ENCODE data around the gene KCNS3.
A peak's percentile ranks its signal among the peaks of the same experiment; 100 is the strongest.

Gene KCNS3

DNA sequence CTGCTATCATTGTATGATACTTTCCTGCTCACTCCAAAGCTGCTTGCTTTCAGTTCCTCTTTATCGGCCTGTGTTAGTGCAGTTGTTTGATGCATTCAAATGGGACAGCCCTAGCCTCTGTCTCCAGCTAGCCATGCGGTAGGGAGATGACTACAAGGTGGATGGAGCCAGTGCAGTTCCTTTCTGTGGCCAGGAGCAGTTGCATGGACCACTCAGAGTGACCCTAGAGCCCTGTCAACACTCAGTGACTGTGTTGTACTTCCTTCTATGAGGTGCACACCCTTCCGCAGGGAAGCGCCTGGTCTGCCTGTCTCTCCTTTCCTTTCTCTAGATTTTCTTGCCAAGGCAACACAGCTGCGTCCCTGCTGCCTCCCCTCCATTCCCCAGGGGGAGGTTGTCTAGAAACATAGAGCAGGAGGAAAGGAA lies 33.8 kb downstream of the KCNS3 start:
- WGBS: 82% methylated on average over 4 of the region's 5 CpGs
- Histone ChIP-seq H3K9me3 (ENCODE audit: control insufficient read depth, low read length) (no peaks in the 10 kb centered on the region), H3K23ac (ENCODE audit: low read length in 2 of 2) (no peak overlapping the region), H4K8ac (ENCODE audit: low read length) (no peak overlapping the region), H3K18ac (ENCODE audit: low read depth in 1 of 2, low read length in 2 of 2) (no peak overlapping the region), H2BK120ac (ENCODE audit: low read depth, low read length) (no peak overlapping the region), H3K27ac (ENCODE audit: low read length, poor library complexity, severe bottlenecking) (no peak overlapping the region), H3K4me3 (ENCODE audit: insufficient read depth in 1 of 2, low read depth in 1 of 2, low read length in 2 of 2) (no peak overlapping the region), H2AK5ac (ENCODE audit: low read length, severe bottlenecking) (no peak overlapping the region), H3K36me3 (ENCODE audit: control insufficient read depth in 1 of 2, insufficient read depth in 2 of 2, low read depth in 1 of 2, low read length in 2 of 2) (no peaks in the 10 kb centered on the region), H3K14ac (ENCODE audit: low read length in 2 of 2) (no peak overlapping the region), H3K27me3 (ENCODE audit: control insufficient read depth in 1 of 2, insufficient read depth in 1 of 2, low read length in 2 of 2) (no peaks in the 10 kb centered on the region), H4K91ac (ENCODE audit: low read length) (no peak overlapping the region), H3K9ac (ENCODE audit: low read length) (no peak overlapping the region), H3K4me1 (ENCODE audit: control insufficient read depth, insufficient read depth, low read depth, low read length) (peaks cover 4% of the 10 kb centered on the region), H2BK15ac (ENCODE audit: low read depth, poor library complexity, severe bottlenecking) (no peak overlapping the region), H2BK12ac (ENCODE audit: low read length in 2 of 2) (no peak overlapping the region), H2AFZ (ENCODE audit: low read depth, low read length) (no peak overlapping the region), H2BK5ac (ENCODE audit: low read depth, low read length, poor library complexity, severe bottlenecking) (no peak overlapping the region), H3K4ac (ENCODE audit: low read depth in 1 of 2, low read length in 2 of 2) (no peak overlapping the region), H3K4me2 (ENCODE audit: low read length, poor library complexity, severe bottlenecking) (no peak overlapping the region), H3K79me1 (replicated peaks; ENCODE audit: low read length, poor library complexity, severe bottlenecking) (peaks cover 14% of the 10 kb centered on the region)
- DNase-seq: no peak

GRCh38 chr2:17915099-17915498 lies 36.6 kb downstream of the KCNS3 start:
- Histone ChIP-seq H3K36me3 (ENCODE audit: control insufficient read depth in 1 of 2, insufficient read depth in 2 of 2, low read depth in 1 of 2, low read length in 2 of 2) (no peaks in the 10 kb centered on the region), H3K4ac (ENCODE audit: low read depth in 1 of 2, low read length in 2 of 2) (no peak overlapping the region), H3K9me3 (ENCODE audit: control insufficient read depth, low read length) (no peaks in the 10 kb centered on the region), H2BK5ac (ENCODE audit: low read depth, low read length, poor library complexity, severe bottlenecking) (no peak overlapping the region), H2BK12ac (ENCODE audit: low read length in 2 of 2) (no peak overlapping the region), H3K9ac (ENCODE audit: low read length) (no peak overlapping the region), H2AFZ (ENCODE audit: low read depth, low read length) (no peak overlapping the region), H3K27ac (ENCODE audit: low read length, poor library complexity, severe bottlenecking) (no peak overlapping the region), H2BK120ac (ENCODE audit: low read depth, low read length) (no peak overlapping the region), H4K8ac (ENCODE audit: low read length) (no peak overlapping the region), H3K4me1 (ENCODE audit: control insufficient read depth, insufficient read depth, low read depth, low read length) (peaks cover 4% of the 10 kb centered on the region), H2BK15ac (ENCODE audit: low read depth, poor library complexity, severe bottlenecking) (no peak overlapping the region), H2AK5ac (ENCODE audit: low read length, severe bottlenecking) (no peak overlapping the region), H3K14ac (ENCODE audit: low read length in 2 of 2) (no peak overlapping the region), H3K79me1 (replicated peaks; ENCODE audit: low read length, poor library complexity, severe bottlenecking) (peaks cover 17% of the 10 kb centered on the region), H3K27me3 (ENCODE audit: control insufficient read depth in 1 of 2, insufficient read depth in 1 of 2, low read length in 2 of 2) (no peaks in the 10 kb centered on the region), H3K18ac (ENCODE audit: low read depth in 1 of 2, low read length in 2 of 2) (no peak overlapping the region), H4K91ac (ENCODE audit: low read length) (no peak overlapping the region), H3K4me3 (ENCODE audit: insufficient read depth in 1 of 2, low read depth in 1 of 2, low read length in 2 of 2) (no peak overlapping the region), H3K4me2 (ENCODE audit: low read length, poor library complexity, severe bottlenecking) (no peak overlapping the region), H3K23ac (ENCODE audit: low read length in 2 of 2) (no peak overlapping the region)
- DNase-seq: no peak
- WGBS: 78% methylated on average over 1 of the region's 3 CpGs

DNA sequence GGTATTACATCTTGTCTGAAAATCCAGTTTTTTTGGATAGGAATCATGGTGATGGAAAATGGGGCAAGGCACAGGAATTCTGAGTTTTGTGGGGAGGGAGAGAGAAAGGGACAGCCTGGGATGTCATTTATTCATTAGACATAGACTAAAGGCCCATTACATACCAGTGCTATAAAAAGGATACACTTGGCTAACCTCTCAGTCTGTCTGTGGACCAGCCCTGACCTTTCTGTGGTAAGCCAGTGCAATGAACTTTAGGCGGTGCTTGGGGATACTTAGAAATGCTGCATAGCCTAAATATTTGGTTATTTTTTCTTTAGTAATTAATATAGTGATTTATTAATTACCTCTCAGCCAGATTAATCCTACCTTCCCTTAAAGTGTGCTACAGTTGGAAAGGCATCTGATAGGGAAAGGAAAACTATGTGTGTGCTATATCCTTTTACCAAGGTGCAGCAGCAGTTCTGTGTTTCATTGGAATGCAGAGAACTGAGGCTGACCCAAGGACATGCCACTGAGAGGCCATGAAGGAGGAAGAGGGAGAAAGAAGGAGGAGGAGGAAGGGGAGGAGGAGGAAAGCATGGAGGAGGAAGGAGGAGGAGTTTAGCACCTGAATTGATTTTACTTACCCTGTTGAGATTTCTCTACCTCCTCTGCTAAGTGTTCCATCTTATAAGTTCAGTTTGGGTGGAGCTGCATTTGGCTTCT lies 37.5 kb downstream of the KCNS3 start:
- H2BK12ac ChIP-seq (ENCODE audit: low read length in 2 of 2): no peak overlapping the region
- no peak overlapping the region for H3K9ac ChIP-seq (ENCODE audit: low read length)
- no peak overlapping the region for H4K91ac ChIP-seq (ENCODE audit: low read length)
- H3K4me2 ChIP-seq (ENCODE audit: low read length, poor library complexity, severe bottlenecking): no peak overlapping the region
- DNase-seq: no peak
- no peaks in the 10 kb centered on the region for H3K27me3 ChIP-seq (ENCODE audit: control insufficient read depth in 1 of 2, insufficient read depth in 1 of 2, low read length in 2 of 2)
- H3K79me1 ChIP-seq (replicated peaks; ENCODE audit: low read length, poor library complexity, severe bottlenecking): peaks cover 14% of the 10 kb centered on the region
- no CpG with 5 or more reads among the region's 1 CpG for WGBS
- H2BK120ac ChIP-seq (ENCODE audit: low read depth, low read length): no peak overlapping the region
- H3K36me3 ChIP-seq (ENCODE audit: control insufficient read depth in 1 of 2, insufficient read depth in 2 of 2, low read depth in 1 of 2, low read length in 2 of 2): no peaks in the 10 kb centered on the region
- no peak overlapping the region for H2AFZ ChIP-seq (ENCODE audit: low read depth, low read length)
- H3K18ac ChIP-seq (ENCODE audit: low read depth in 1 of 2, low read length in 2 of 2): no peak overlapping the region
- H2BK15ac ChIP-seq (ENCODE audit: low read depth, poor library complexity, severe bottlenecking): no peak overlapping the region
- H3K23ac ChIP-seq (ENCODE audit: low read length in 2 of 2): no peak overlapping the region
- no peak overlapping the region for H3K4me3 ChIP-seq (ENCODE audit: insufficient read depth in 1 of 2, low read depth in 1 of 2, low read length in 2 of 2)
- no peak overlapping the region for H3K4ac ChIP-seq (ENCODE audit: low read depth in 1 of 2, low read length in 2 of 2)
- H2BK5ac ChIP-seq (ENCODE audit: low read depth, low read length, poor library complexity, severe bottlenecking): no peak overlapping the region
- peaks cover 4% of the 10 kb centered on the region for H3K4me1 ChIP-seq (ENCODE audit: control insufficient read depth, insufficient read depth, low read depth, low read length)
- peak overlapping the region; percentile 6 for H3K27ac ChIP-seq (ENCODE audit: low read length, poor library complexity, severe bottlenecking)
- no peaks in the 10 kb centered on the region for H3K9me3 ChIP-seq (ENCODE audit: control insufficient read depth, low read length)
- H4K8ac ChIP-seq (ENCODE audit: low read length): no peak overlapping the region
- H3K14ac ChIP-seq (ENCODE audit: low read length in 2 of 2): no peak overlapping the region
- H2AK5ac ChIP-seq (ENCODE audit: low read length, severe bottlenecking): no peak overlapping the region

DNA sequence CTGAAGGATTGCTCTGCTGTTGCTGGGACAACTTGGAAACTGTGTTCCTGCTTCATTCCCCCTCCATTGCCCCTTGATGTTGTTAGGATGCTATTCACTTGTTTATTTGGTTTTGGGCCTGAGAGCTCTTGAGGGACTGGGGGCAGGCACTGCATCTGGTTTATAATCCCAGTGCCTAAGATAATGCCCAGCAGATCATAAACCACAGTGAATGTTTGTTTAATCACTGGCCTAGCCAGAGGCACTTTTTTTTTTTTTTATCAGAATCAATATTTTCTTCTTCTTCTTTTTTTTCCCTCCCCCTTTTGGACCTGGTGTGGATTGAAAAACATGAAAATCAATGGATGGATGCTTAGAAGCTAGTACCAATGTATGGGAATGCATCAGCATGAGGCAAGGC lies 38.1 kb downstream of the KCNS3 start:
- Histone ChIP-seq H3K36me3 (ENCODE audit: control insufficient read depth in 1 of 2, insufficient read depth in 2 of 2, low read depth in 1 of 2, low read length in 2 of 2) (no peaks in the 10 kb centered on the region), H3K4me2 (ENCODE audit: low read length, poor library complexity, severe bottlenecking) (no peak overlapping the region), H2BK12ac (ENCODE audit: low read length in 2 of 2) (no peak overlapping the region), H3K4me3 (ENCODE audit: insufficient read depth in 1 of 2, low read depth in 1 of 2, low read length in 2 of 2) (no peak overlapping the region), H3K23ac (ENCODE audit: low read length in 2 of 2) (no peak overlapping the region), H3K79me1 (replicated peaks; ENCODE audit: low read length, poor library complexity, severe bottlenecking) (peaks cover 14% of the 10 kb centered on the region), H3K27ac (ENCODE audit: low read length, poor library complexity, severe bottlenecking) (no peak overlapping the region), H3K9me3 (ENCODE audit: control insufficient read depth, low read length) (no peaks in the 10 kb centered on the region), H2BK15ac (ENCODE audit: low read depth, poor library complexity, severe bottlenecking) (no peak overlapping the region), H2BK120ac (ENCODE audit: low read depth, low read length) (no peak overlapping the region), H2BK5ac (ENCODE audit: low read depth, low read length, poor library complexity, severe bottlenecking) (no peak overlapping the region), H3K9ac (ENCODE audit: low read length) (no peak overlapping the region), H3K14ac (ENCODE audit: low read length in 2 of 2) (no peak overlapping the region), H3K27me3 (ENCODE audit: control insufficient read depth in 1 of 2, insufficient read depth in 1 of 2, low read length in 2 of 2) (no peaks in the 10 kb centered on the region), H4K91ac (ENCODE audit: low read length) (no peak overlapping the region), H2AK5ac (ENCODE audit: low read length, severe bottlenecking) (no peak overlapping the region), H3K4me1 (ENCODE audit: control insufficient read depth, insufficient read depth, low read depth, low read length) (peaks cover 4% of the 10 kb centered on the region), H2AFZ (ENCODE audit: low read depth, low read length) (no peak overlapping the region), H3K4ac (ENCODE audit: low read depth in 1 of 2, low read length in 2 of 2) (no peak overlapping the region), H4K8ac (ENCODE audit: low read length) (no peak overlapping the region), H3K18ac (ENCODE audit: low read depth in 1 of 2, low read length in 2 of 2) (no peak overlapping the region)
- DNase-seq: no peak
